NCI-H2081 treated with DMSO at 0.1 percent for 48 hours (cell line): ENCODE results near the gene CHCHD1.
A peak's percentile ranks its signal among the peaks of the same experiment; 100 is the strongest.
"Not testable (repeated sequence)": the region's sequence is repeated elsewhere in the genome, so short reads cannot be mapped to it uniquely, and the experiment has no call there.

Experiments used
- DNase-seq: peaks from one replicate; lab custom pipeline; 2025; lab: John Stamatoyannopoulos, UW

Gene CHCHD1

GRCh38 chr10:73769396-73769795 is 12.5 kb upstream of the CHCHD1 start:
- DNase-seq = no peak

GRCh38 chr10:73771722-73772280 is 10.0 kb upstream of the CHCHD1 start:
- no peak for DNase-seq

DNA sequence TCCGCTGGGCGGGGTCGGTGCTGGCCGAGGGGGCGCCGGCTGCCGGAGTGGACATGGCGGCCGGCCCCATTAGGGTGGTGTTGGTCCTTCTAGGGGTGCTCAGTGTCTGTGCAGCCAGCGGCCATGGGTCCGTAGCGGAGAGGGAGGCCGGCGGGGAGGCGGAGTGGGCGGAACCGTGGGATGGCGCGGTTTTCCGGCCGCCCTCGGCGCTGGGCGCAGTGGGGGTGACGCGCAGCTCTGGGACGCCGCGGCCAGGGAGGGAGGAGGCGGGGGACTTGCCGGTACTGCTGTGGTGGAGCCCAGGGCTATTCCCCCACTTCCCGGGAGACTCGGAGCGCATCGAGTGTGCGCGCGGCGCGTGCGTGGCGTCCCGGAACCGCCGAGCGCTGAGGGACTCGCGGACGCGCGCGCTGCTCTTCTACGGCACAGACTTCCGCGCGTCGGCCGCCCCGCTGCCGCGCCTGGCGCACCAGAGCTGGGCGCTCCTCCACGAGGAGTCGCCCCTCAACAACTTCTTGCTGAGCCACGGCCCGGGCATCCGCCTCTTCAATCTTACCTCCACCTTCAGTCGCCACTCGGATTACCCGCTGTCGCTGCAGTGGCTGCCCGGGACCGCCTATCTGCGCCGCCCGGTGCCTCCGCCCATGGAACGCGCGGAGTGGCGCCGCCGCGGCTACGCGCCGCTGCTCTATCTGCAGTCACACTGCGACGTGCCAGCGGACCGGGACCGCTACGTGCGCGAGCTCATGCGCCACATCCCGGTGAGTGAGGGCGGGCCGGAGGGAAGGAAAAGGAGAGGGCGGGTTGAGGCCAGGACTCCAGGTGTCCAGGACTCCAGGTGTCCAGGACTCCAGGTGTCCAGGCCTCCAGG is 9.3 kb upstream of the CHCHD1 start:
- no peak for DNase-seq

DNA sequence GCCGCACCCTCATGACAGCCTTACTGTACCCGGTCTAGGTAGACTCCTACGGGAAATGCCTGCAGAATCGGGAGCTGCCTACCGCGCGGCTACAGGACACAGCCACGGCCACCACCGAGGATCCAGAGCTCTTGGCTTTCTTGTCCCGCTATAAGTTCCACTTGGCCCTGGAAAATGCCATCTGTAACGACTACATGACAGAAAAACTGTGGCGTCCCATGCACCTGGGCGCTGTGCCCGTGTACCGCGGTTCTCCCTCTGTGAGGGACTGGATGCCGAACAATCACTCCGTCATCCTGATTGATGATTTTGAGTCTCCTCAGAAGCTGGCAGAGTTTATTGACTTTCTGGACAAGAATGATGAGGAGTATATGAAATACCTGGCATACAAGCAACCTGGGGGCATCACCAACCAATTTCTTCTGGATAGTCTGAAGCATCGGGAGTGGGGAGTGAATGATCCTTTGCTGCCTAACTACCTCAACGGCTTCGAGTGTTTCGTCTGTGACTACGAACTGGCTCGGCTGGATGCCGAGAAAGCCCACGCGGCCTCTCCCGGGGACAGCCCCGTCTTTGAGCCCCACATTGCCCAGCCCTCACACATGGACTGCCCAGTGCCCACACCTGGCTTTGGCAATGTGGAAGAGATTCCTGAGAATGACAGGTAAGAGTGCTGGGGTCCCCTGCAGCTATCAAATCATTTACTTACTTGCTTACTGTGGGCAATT is 8.5 kb upstream of the CHCHD1 start:
- no peak for DNase-seq

DNA sequence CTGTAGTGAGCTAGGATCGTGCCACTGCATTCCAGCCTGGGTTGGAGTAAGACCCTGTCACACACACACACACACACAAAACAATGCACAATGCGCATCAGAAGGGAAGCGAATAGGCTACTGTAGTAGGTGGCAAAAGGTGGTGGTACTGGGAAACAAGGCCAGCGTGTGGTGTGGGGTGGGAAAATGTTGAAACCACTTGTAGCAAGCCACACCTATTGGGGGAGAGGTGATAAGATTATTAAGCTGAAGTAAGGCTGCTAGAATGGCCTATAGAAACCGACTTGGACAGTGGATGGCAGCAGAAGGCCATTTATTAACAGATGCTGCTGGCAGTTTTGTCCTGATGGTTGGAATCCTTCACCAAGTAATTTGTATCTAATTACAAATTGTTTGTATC is 7.2 kb upstream of the CHCHD1 start:
- no peak for DNase-seq

DNA sequence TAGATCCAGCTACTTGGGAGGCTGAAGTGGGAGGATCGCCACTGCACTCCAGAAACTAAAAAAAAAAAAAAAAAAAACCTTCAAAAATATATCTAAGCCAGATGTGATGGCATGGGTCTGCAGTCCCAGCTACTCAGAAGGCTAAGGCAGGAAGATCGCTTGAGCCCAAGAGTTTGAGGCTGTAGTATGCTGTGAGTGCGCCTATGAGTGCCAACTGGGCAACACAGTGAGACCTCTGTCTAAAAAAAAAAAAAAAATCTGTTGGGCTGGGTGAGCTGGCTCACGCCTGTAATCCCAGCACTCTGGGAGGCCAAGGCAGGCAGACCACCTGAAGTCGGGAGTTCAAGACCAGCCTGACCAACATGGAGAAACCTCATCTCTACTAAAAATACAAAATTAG is 2.8 kb upstream of the CHCHD1 start:
- DNase-seq = no peak

- no peak for DNase-seq
These were observed 2.2 kb upstream of the CHCHD1 start for GRCh38 chr10:73779539-73780197.

DNA sequence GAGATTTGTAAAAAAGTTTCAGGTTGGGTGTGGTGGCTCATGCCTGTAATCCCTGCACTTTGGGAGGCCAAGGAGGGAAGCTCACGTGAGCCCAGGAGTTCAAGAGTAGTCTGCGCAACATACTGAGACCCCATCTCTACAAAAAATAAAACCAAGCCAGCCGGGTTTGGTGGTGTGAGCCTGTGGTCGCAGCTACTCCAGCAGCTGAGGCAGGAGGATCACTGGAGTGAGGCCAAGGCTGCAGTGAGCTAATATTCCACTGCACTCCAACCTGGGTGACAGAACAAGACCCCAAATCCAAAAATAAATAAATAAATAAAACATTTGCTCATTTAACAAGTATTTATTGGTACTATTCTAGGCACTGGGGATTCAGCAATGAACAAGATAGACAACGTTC is 1.5 kb upstream of the CHCHD1 start:
- no peak for DNase-seq

DNA sequence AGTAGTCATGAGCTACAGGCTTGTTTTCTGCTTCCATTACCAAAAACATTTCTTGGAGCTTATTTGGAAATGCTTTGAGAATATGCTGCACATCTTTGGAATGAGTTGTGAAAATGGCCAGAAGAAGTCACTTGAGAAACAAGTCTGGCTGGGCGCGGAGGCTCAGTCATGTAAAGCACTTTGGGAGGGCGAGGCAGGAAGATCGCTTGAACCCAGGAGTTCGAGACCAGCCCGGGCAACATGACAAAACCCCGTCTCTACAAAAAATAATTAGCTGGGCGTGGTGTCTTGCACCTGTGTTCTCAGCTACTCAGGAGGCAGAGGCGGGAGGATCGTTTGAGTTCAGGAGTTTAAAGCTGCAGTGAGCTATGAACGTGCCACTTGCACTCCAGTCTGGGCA is 882 bp upstream of the CHCHD1 start:
- no peak for DNase-seq

GRCh38 chr10:73781548-73781878 is 335 bp upstream of the CHCHD1 start:
- DNase-seq = no peak

DNA sequence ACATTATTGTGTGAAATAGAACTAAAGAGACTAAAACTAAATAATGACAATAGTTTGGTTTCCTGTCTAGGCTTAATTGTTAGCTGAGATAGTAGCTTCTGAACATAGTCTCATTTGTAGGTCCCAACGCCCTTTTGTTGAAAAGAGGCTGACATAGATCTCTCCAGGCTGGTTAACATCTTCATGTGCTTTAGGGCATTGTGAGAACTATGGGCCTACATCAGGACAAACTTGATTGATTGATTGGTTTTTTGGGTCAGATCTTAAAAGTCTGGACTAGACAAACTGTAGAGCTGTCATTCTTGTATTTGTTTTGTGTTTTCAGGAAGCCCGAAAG is 869 bp downstream of the CHCHD1 start:
- no peak for DNase-seq

GRCh38 chr10:73785211-73785720 is 3.4 kb downstream of the CHCHD1 start, which contains the start of gene ZSWIM8:
Gene ZSWIM8 (plus strand): TSS chr10:73785606. CDS start chr10:73785879, 273 bp downstream.
- peak; percentile 63 for DNase-seq

GRCh38 chr10:73785721-73786511 is 4.1 kb downstream of the CHCHD1 start:
- DNase-seq = no peak

- no peak for DNase-seq
These were observed 4.7 kb downstream of the CHCHD1 start for GRCh38 chr10:73786512-73786885.

DNA sequence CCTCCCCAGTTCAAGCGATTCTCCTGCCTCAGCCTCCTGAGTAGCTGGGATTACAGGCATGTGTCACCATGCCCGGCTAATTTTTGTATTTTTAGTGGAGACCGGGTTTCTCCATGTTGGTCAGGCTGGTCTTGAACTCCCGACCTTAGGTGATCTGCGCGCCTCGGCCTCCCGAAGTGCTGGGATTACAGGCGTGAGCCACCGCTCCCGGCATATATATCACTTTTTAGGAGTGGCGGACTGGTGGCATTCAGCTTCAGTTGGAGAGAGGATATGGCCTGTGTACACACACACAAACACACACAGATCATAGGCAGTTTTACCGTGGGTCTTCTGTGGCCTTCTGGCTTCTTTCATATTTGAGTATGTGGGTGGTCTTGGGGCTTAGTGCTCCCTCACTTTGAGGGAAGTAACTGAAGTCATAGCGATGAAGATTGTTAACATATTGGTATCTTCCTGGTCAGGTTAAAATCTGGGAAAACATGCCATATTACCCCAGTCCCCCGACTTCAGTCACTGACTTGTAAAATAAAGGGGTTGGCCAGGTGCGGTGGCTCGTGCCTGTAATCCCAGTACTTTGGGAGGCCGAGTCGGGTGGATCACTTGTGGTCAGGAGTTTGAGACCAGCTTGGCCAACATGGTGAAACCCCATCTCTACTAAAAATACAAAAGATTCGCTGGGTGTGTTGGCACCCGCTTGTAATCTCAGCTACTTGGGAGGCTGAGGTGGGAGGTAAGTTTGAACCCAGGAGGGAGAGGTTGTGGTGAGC is 5.4 kb downstream of the CHCHD1 start:
- not testable (repeated sequence) for DNase-seq

- DNase-seq = no peak
These were observed 7.2 kb downstream of the CHCHD1 start for GRCh38 chr10:73788864-73789658.

- DNase-seq = no peak
These were observed 7.8 kb downstream of the CHCHD1 start for GRCh38 chr10:73789659-73790055.

DNA sequence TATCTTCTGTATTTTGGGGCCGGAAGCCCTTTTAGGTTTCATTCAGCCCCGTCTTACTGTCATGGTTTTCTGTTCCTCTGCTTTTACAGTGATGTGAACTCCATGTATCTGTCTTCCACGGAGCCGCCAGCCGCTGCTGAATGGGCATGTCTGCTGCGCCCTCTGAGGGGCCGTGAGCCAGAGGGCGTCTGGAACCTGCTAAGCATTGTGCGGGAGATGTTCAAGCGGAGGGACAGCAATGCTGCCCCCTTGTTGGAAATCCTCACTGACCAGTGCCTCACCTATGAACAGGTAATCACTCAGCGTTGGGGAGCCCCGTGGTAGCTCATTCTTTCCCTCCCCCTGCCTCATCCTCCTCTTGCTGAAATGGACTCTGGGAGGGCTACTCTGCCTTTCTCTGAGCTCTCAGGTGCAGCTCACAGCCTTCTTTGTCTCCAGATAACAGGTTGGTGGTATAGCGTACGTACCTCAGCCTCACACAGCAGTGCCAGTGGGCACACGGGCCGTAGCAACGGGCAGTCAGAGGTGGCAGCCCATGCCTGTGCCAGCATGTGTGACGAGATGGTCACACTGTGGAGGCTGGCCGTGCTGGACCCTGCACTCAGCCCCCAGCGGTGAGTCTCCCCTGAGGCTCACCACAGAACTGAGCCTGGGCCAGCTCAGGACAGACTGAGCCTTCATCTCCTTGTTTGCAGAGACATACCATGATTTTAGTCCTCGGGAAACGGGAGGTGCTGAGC is 9.2 kb downstream of the CHCHD1 start:
- DNase-seq = no peak

- no peak for DNase-seq
These were observed 10.1 kb downstream of the CHCHD1 start for GRCh38 chr10:73791871-73792400.
